Measurements from ENCODE around the gene STARD13.
"Not testable (repeated sequence)": the region's sequence is repeated elsewhere in the genome, so short reads cannot be mapped to it uniquely, and the experiment has no call there.

Gene STARD13

GRCh38 chr13:33181264-33181663 is 104.3 kb downstream of the STARD13 start:
- DNase-seq (ENCODE audit: low read depth in 3 of 3, low spot score in 1 of 3): no peak

DNA sequence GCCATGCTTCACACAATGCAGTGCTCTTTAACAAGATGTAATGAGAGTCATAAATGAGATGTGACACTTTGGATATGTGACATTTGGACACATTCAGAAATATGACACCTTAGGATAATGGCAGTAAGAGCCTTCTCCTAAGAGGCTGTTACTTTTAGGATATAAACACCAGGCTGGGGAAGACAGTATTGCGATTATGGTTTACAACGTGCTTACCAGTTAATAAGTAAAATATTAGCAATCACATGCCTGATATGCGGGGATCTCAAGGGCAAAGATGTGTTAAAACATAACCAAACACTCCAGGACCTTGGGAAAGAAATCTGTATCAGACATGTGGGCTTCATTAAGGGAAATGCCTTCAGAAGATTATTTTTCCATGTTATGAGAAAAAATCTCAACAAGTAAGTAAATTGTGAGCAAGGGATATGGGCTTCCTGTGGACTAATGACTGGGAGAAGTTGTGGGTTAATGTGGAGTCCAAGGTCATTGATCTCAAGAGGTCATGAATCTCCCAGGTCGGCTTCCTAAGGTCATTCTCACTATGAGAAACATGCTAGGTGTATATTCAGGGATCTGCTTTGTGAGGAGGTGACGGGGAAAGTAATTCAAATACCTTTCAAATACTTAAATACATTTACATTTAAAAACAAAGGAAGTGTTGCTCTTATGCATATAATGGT is 105.3 kb downstream of the STARD13 start:
- no peak for DNase-seq (ENCODE audit: low read depth in 3 of 3, low spot score in 1 of 3)

DNA sequence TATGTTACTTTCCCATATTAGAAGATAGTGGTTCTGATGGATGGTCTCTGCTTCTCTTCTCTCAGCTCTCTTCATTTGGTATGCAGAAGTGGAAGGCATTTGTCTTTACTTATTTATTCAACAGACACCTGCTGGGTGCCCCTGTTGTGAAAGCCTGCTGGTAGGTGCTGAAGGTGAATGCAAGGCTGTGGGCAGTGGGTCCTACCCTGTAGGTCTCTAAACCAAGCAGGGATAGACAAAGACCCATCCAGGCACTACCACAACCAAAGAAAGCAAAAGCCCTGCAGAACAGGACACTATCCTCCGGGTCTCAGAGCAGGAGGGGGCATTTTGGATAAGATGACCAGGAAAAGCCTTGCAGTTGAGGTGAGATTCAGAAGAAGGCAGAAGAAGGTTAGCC is 106.1 kb downstream of the STARD13 start:
- DNase-seq (ENCODE audit: low read depth in 3 of 3, low spot score in 1 of 3): no peak

- no peak for DNase-seq (ENCODE audit: low read depth in 3 of 3, low spot score in 1 of 3)
These were observed 107.2 kb downstream of the STARD13 start for GRCh38 chr13:33178209-33178840.

DNA sequence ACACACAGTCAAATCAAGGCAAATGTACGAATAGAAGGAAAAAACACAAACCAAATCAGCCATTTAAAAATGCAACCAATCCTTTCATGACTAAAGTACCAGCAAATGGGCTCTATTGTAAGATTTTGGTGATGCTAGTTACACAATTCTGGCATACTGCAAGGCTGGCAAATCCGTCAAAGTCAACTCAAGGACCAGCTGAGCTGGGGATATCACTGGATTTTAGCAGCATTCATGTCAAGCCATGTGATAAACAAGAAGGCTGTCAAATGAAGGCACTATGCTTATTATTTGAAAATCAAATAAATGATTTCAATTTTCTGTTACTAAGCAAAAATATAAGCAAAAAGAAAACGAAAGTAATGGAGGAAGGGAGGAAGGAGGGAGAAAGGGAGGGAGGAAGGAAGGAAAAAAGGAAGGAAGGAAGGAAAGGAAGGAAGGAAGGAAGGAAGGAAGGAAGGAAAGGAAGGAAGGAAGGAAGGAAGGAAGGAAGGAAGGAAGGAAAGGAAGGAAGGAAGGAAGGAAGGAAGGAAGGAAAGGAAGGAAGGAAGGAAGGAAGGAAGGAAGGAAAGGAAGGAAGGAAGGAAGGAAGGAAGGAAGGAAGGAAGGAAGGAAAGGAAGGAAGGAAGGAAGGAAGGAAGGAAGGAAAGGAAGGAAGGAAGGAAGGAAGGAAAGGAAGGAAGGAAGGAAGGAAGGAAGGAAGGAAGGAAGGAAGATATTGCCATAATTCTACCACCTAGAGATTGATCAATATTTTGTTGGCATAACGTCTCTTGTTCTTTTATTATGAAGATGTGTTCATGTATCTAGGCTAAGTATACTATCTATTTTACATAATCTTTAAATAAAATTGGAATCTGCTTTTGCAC is 108.0 kb downstream of the STARD13 start:
- DNase-seq (ENCODE audit: low read depth in 3 of 3, low spot score in 1 of 3): not testable (repeated sequence)

- no peak for DNase-seq (ENCODE audit: low read depth in 3 of 3, low spot score in 1 of 3)
These were observed 109.0 kb downstream of the STARD13 start for GRCh38 chr13:33176526-33176925.

- no peak for DNase-seq (ENCODE audit: low read depth in 3 of 3, low spot score in 1 of 3)
These were observed 109.6 kb downstream of the STARD13 start for GRCh38 chr13:33175991-33176390.

DNA sequence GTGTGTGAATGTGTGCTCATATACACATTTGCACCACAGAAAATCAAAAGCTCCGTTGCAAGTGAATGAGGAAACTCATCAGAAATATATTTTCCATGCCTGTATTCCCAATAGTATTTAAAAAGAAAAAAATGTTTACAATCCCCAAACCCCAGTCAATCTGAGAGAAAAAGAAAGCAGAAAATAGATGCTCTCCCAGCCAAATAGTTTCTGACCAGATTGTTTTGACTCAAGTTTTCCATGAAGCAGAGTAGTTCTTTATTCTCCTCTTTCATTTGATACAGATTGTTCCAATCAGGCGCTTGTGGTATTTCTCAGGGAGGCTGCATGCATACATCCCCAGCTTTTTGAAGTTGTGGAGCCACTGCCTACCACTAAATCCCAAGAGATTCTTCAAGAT is 110.6 kb downstream of the STARD13 start:
- DNase-seq (ENCODE audit: low read depth in 3 of 3, low spot score in 1 of 3): no peak

DNA sequence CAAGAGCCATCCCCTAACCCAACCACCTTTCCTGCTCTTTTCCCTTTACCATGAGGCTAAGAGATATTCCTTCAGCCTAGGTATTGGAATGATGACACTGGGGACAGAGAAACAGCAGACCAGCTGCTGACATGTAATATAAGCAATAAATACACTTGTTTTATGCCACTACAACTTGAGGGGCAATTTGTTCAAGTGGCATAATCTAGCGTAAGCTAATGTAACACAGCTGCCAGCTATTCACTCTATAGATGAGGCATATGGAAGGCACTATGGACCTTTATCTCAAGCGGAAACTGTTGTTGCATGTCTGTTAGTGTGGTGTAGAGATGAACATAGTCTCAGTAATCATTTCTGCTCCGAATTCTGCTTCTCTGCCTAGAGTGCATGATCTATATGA is 111.1 kb downstream of the STARD13 start:
- no peak for DNase-seq (ENCODE audit: low read depth in 3 of 3, low spot score in 1 of 3)

DNA sequence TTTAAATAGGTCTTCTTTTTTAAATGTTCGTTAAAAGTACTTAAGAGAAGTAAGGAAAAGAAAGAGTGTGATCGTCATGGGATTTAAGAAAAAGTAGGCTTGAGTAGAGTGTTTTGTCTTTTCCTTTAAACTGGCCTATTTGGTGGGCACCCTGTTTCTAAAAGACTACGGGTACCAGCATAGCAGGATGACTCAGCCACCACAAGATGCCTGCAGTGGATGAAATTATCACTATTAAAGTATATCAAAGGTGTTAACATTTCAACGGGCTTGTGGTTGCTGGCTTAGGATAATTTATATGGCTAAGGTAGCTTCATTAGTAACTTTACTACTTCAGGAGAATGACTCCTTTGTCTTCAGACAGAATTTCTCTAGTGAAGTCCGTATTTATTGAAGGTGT is 112.6 kb downstream of the STARD13 start:
- no peak for DNase-seq (ENCODE audit: low read depth in 3 of 3, low spot score in 1 of 3)

GRCh38 chr13:33172400-33172799 is 113.2 kb downstream of the STARD13 start:
- DNase-seq (ENCODE audit: low read depth in 3 of 3, low spot score in 1 of 3): no peak

GRCh38 chr13:33169273-33169980 is 116.1 kb downstream of the STARD13 start:
- no peak for DNase-seq (ENCODE audit: low read depth in 3 of 3, low spot score in 1 of 3)

GRCh38 chr13:33168321-33168960 is 117.1 kb downstream of the STARD13 start:
- no peak for DNase-seq (ENCODE audit: low read depth in 3 of 3, low spot score in 1 of 3)

DNA sequence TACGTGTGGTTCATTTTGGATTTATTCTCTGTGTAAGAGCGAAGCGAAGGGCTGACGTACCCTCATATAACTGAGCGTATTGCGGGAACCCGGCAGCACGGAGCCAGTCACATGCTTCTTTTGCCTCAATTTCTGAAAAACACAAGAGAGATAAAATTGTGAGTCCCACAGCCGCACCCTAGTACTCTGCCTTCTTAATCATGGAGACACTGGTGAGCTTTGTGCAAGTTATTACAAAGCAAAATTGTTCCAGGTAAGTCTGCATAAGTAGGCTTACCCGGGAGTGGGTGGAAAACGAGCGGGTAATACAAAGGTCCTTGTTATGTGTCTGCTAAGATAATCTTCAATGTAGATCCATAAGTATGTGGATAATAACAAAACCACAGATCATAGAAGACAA is 118.1 kb downstream of the STARD13 start:
- no peak for DNase-seq (ENCODE audit: low read depth in 3 of 3, low spot score in 1 of 3)

- DNase-seq (ENCODE audit: low read depth in 3 of 3, low spot score in 1 of 3): no peak
These were observed 119.8 kb downstream of the STARD13 start for GRCh38 chr13:33165787-33166186.

DNA sequence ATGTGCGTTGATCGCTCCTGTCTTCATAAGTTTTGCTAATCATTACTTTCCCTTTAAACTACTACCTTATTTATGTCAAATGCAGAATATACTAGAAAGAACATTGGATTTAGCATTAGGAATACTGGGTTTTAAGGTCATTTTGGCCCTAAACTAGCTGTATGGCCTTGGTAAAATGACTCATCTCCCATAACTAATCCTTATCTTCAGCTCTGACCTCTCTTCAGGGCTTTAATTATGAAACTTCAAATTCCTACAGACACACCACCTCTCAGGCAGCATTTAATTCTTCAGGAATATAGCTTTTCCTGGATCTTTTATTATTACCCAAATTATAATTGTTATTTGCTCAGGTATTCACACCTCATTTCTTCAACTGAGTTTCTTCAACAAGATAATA is 121.2 kb downstream of the STARD13 start:
- DNase-seq (ENCODE audit: low read depth in 3 of 3, low spot score in 1 of 3): no peak

DNA sequence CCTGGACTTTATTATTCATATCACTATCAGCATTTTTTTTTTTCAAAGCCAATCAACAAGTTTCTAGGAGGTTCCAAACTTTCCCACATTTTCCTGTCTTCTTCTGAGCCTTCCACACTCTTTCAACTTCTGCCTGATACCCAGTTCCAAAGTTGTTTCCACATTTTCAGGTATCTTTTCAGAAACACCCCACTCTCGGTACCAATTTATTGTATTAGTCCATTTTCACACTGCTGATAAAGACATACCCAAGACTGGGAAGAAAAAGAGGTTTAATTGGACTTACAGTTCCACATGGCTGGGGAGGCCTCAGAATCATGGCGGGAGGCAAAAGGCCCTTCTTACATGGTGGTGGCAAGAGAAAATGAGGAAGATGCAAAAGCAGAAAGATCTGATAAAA is 122.8 kb downstream of the STARD13 start:
- DNase-seq (ENCODE audit: low read depth in 3 of 3, low spot score in 1 of 3): not testable (repeated sequence)

- DNase-seq (ENCODE audit: low read depth in 3 of 3, low spot score in 1 of 3): no peak
These were observed 126.7 kb downstream of the STARD13 start for GRCh38 chr13:33158816-33159215.

GRCh38 chr13:33158271-33158670 is 127.3 kb downstream of the STARD13 start:
- DNase-seq (ENCODE audit: low read depth in 3 of 3, low spot score in 1 of 3): no peak

- no peak for DNase-seq (ENCODE audit: low read depth in 3 of 3, low spot score in 1 of 3)
These were observed 130.6 kb downstream of the STARD13 start for GRCh38 chr13:33154911-33155310.
